IgD-negative memory B cell (primary cell): ENCODE results near the gene P2RX5. TPM values are rescaled to one million over a fixed set of nuclear protein-coding genes. Genes with fewer than 3 reads are reported as not detected.

Source experiments
- polyA plus RNA-seq: library from polyadenylated mRNA; unstranded; fragments of 300-500 nt; fragmentation: Illumina TruSeq; gene quantifications from one replicate; pipeline ENCODE4 v1.2.3, GENCODE V29; 2021

P2RX5 gene
- polyA plus RNA-seq, 1 donor from 2014 or later: 764 TPM

Other genes with a start within 250 kb of the P2RX5 start
- not detected for gene SPATA22, start 224.3 kb downstream of the P2RX5 start, polyA plus RNA-seq
- gene ASPA, start 220.2 kb downstream of the P2RX5 start, polyA plus RNA-seq: not detected
- gene TRPV3, start 138.3 kb downstream of the P2RX5 start, polyA plus RNA-seq: 2.2 TPM
- gene TRPV1, start 86.7 kb downstream of the P2RX5 start, polyA plus RNA-seq: 2.5 TPM
- 7.0 TPM for gene SHPK, start 59.9 kb downstream of the P2RX5 start, polyA plus RNA-seq
- 13.0 TPM for gene CTNS, start 59.4 kb downstream of the P2RX5 start, polyA plus RNA-seq
- 72.1 TPM for gene TAX1BP3, start 27.6 kb downstream of the P2RX5 start, polyA plus RNA-seq
- gene EMC6, start 27.3 kb downstream of the P2RX5 start, polyA plus RNA-seq: 81.8 TPM
- gene HASPIN, start 27.7 kb upstream of the P2RX5 start, polyA plus RNA-seq: 0.34 TPM
- 125 TPM for gene ITGAE, start 105.0 kb upstream of the P2RX5 start, polyA plus RNA-seq
- 12.5 TPM for gene NCBP3, start 150.1 kb upstream of the P2RX5 start, polyA plus RNA-seq
- gene CAMKK1, start 196.9 kb upstream of the P2RX5 start, polyA plus RNA-seq: 0.53 TPM
- gene P2RX1, start 220.3 kb upstream of the P2RX5 start, polyA plus RNA-seq: 2.4 TPM